Measurements from ENCODE around the gene REPS1. TPM values are rescaled to one million over a fixed set of nuclear protein-coding genes. Genes with fewer than 3 reads are reported as not detected.
A peak's percentile ranks its signal among the peaks of the same experiment; 100 is the strongest.

The REPS1 gene
- polyA plus RNA-seq, 1 of the 3 experiments (the other 2 are of a cell fraction) = 26.2 TPM

DNA sequence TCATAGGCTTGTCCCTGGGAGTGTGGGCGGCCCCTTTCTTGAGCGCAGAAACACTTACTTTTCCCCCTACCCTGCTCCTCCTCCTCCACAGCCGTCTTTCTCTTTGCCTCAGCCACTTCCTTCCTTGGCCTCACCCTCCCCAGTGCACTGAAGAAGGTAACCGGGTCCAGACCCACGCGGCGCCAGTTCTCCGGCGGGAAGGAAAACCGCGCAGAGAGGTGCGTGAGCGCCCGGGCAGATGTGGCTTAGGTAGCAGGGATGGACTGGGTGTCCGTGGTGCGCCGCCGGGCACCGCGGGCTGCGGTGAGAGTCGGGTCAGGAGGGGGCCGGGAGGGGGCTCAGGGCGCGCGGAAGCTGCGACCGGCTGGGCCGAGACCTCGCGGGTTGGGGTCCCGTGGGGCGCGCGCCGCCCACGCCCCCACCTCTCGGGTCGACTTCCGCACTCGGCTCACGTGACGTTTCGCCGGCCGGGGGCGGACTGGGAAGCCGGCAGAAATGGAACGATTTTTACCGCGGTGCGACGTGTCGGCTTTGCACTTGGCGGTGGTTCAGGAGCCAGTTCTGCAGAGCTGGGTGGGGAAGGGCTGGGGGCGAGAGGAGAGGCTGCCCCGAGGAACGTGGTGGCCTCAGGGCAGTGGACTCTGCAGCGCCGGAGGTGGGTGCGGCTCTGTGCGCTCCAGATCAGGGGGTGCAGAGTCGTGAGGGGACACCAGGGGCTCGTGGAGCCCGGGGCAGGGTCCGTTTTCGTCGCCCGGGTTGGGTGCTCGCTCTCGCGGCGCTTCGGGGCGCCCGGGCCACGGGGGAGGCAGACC lies 40.8 kb upstream of the REPS1 start, which contains the start of gene ABRACL:
Gene ABRACL (plus strand): TSS at position 88 of the 812 bp plus-strand sequence. CDS start 5,416 bp downstream, outside the sequence.
- no peaks in the 10 kb centered on the region for H3K9me3 ChIP-seq

DNA sequence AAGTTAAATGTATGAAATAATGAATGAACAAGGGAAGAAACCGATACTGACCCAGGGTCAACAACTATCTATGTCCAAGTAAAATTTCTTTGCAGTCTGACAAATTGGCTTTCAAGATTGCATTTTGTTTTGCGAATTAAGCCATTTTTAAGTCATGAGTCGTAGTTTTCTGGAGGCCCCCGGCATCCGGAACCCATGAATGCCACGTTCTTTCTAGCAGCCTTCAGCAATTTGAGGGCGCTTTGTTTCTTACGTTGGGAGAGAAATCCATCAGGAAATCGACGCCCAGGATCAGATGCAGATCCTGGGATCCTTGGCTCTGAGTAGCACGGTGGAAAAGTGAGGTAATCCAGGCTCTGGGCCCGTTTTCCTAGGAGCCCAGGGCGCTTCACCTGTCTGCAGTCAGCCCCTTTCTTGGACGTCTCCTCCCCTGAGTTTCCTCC lies 40.2 kb upstream of the REPS1 start:
- H3K9me2 ChIP-seq = no peaks in the 10 kb centered on the region
- H3K4me1 ChIP-seq (ENCODE audit: control insufficient read depth in 1 of 2, insufficient read depth in 2 of 2, low read depth in 1 of 2, low read length in 1 of 2) = peaks cover 7 to 12% of the 10 kb centered on the region in 2 experiments; a peak in 3 of 4 replicates
- no peaks in the 10 kb centered on the region for H3K27me3 ChIP-seq (ENCODE audit: insufficient read depth)
- peaks cover 24% of the 10 kb centered on the region for H3K79me2 ChIP-seq (ENCODE audit: insufficient read depth)
- H3K9me3 ChIP-seq = no peaks in the 10 kb centered on the region
- ChIA-PET CTCF (no interaction called here), POLR2A (no interaction called here)
- peak overlapping the region; percentile 83; the same call in 1 of the 2 replicates for H3K9ac ChIP-seq
- peak overlapping the region; percentile 93 for H2AFZ ChIP-seq (ENCODE audit: low read depth)
- H3K4me3 ChIP-seq (ENCODE audit: low read depth in 2 of 2, low read length in 1 of 2) = peak overlapping the region; percentile 88 to 94
- peak overlapping the region; percentile 86 for H3K4me2 ChIP-seq
- no peaks in the 10 kb centered on the region for H3K36me3 ChIP-seq (replicated peaks in 1 of 2; ENCODE audit: control insufficient read depth in 1 of 2, insufficient read depth in 2 of 2, low read length in 1 of 2)
- no peaks in the 10 kb centered on the region for H3F3A ChIP-seq (replicated peaks; ENCODE audit: insufficient read depth)
- peak overlapping the region; percentile 56 to 70 for H3K27ac ChIP-seq (ENCODE audit: low read depth in 2 of 2, low read length in 1 of 2)
- no peaks in the 10 kb centered on the region for H4K20me1 ChIP-seq (ENCODE audit: insufficient read depth)
- DNase-seq = no peak
- 6% methylated on average over 14 of the region's 14 CpGs for WGBS (ENCODE audit: low lambda C conversion rate)
- no peak for TF ChIP-seq RXRA (IDR thresholded peaks at IDR 0.05; ENCODE audit: borderline replicate concordance, low read depth)
- TF ChIP-seq, protein P1, sequence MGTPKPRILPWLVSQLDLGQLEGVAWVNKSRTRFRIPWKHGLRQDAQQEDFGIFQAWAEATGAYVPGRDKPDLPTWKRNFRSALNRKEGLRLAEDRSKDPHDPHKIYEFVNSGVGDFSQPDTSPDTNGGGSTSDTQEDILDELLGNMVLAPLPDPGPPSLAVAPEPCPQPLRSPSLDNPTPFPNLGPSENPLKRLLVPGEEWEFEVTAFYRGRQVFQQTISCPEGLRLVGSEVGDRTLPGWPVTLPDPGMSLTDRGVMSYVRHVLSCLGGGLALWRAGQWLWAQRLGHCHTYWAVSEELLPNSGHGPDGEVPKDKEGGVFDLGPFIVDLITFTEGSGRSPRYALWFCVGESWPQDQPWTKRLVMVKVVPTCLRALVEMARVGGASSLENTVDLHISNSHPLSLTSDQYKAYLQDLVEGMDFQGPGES (IDR thresholded peaks at IDR 0.05; ENCODE audit: low read depth, low read length) = no peak
- TF ChIP-seq MAX (IDR thresholded peaks at IDR 0.05; ENCODE audit: low read depth) = no peak; the same call in 1 of the 2 replicates
- TF ChIP-seq RAD21 (IDR thresholded peaks at IDR 0.05; ENCODE audit: low read length) = no peak
- TF ChIP-seq CTCF (IDR thresholded peaks at IDR 0.05) = no peak
- no peak for TF ChIP-seq USF1 (IDR thresholded peaks at IDR 0.05; ENCODE audit: borderline replicate concordance, low read depth)
- TF ChIP-seq SIN3A (IDR thresholded peaks at IDR 0.05; ENCODE audit: borderline replicate concordance, low read depth, low read length) = no peak
- no peak for TF ChIP-seq GABPA (IDR thresholded peaks at IDR 0.05; ENCODE audit: low read depth)
- no peak; the same call in 1 of the 2 replicates for TF ChIP-seq MXI1 (IDR thresholded peaks at IDR 0.05; ENCODE audit: low read depth, low read length)
- no peak for TF ChIP-seq FOXM1 (IDR thresholded peaks at IDR 0.05; ENCODE audit: low read depth)

More for the DNA sequence above, 40.8 kb upstream of the REPS1 start, which contains the start of gene ABRACL:
- Histone ChIP-seq H3K27me3 (ENCODE audit: insufficient read depth) (no peaks in the 10 kb centered on the region), H3K4me1 (ENCODE audit: control insufficient read depth in 1 of 2, insufficient read depth in 2 of 2, low read depth in 1 of 2, low read length in 1 of 2) (peaks cover 7 to 12% of the 10 kb centered on the region in 2 experiments; a peak in 3 of 4 replicates), H3K79me2 (ENCODE audit: insufficient read depth) (peaks cover 24% of the 10 kb centered on the region), H2AFZ (ENCODE audit: low read depth) (peak within 1 kb of the TSS; percentile 93), H3K4me2 (peak within 1 kb of the TSS; percentile 86), H3F3A (replicated peaks; ENCODE audit: insufficient read depth) (no peaks in the 10 kb centered on the region), H4K20me1 (ENCODE audit: insufficient read depth) (no peaks in the 10 kb centered on the region), H3K27ac (ENCODE audit: low read depth in 2 of 2, low read length in 1 of 2) (peak within 1 kb of the TSS; percentile 56 to 70), H3K9me2 (no peaks in the 10 kb centered on the region), H3K9ac (peak within 1 kb of the TSS; percentile 83), H3K4me3 (ENCODE audit: low read depth in 2 of 2, low read length in 1 of 2) (peak within 1 kb of the TSS; percentile 88 to 94), H3K36me3 (replicated peaks in 1 of 2; ENCODE audit: control insufficient read depth in 1 of 2, insufficient read depth in 2 of 2, low read length in 1 of 2) (no peaks in the 10 kb centered on the region)
- ChIA-PET POLR2A (no interaction called here), CTCF (interaction anchor here (1.3 to 1.8 kb wide), 2 partner anchors 9 to 40 kb away, joined by 3 to 6 read pairs; partner anchors contain the start of gene REPS1)
- TF ChIP-seq USF2 (IDR thresholded peaks at IDR 0.05; ENCODE audit: borderline replicate concordance, low read depth, low read length) (peak; percentile 39; the same call in 1 of the 2 replicates), MXI1 (IDR thresholded peaks at IDR 0.05; ENCODE audit: low read depth, low read length) (peak; percentile 52; the same call in 1 of the 2 replicates), EZH2phosphoT487 (IDR thresholded peaks at IDR 0.05; ENCODE audit: borderline replicate concordance, low read depth) (no peak), SIN3A (IDR thresholded peaks at IDR 0.05; ENCODE audit: borderline replicate concordance, low read depth, low read length) (no peak), USF1 (IDR thresholded peaks at IDR 0.05; ENCODE audit: borderline replicate concordance, low read depth) (peak; percentile 87), TAF1 (IDR thresholded peaks at IDR 0.05; ENCODE audit: borderline replicate concordance, low read depth, low read length) (peak; percentile 38; the same call in 1 of the 2 replicates), POLR2AphosphoS5 (IDR thresholded peaks at IDR 0.05; ENCODE audit: low read depth, low read length) (no peak), MAX (IDR thresholded peaks at IDR 0.05; ENCODE audit: low read depth) (no peak), CHD2 (IDR thresholded peaks at IDR 0.05; ENCODE audit: low read length, partially characterized antibody) (no peak), FOXJ3 (CRISPR knock-in tag; IDR thresholded peaks at IDR 0.05) (0 out of 2 replicates have a peak, but pooled peaks have one; percentile 33), ELF1 (IDR thresholded peaks at IDR 0.05) (peak; percentile 64)
- WGBS (ENCODE audit: low lambda C conversion rate) = 3% methylated on average over 10 of the region's 77 CpGs
- DNase-seq = peak; percentile 85
